Measurements from ENCODE around the gene CCS.

DNA sequence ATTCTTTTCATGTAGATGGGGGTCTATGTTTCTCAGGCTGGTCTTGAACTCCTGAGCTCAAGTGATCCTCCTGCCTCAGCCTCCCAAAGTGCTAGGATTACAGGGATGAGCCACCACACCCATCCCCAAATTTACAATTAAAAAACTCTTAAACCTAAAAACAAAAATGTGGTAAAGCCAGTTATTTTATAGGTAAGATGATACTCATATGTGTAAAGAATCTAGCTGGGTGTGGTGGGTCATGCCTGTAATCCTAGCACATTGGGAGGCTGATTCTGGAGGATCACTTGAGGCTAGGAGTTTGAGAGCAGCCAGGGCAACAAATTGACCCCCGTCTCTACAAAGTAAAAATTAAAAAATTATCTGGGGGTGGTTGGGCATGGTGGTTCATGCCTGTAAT lies 19.5 kb downstream of the CCS start:
- no peak for TF ChIP-seq CTCF (conservative IDR thresholded peaks at IDR 0.05; ENCODE audit: low read length)
- no peak for TF ChIP-seq EZH2phosphoT487 (IDR thresholded peaks at IDR 0.05; ENCODE audit: borderline replicate concordance, low read depth, low read length)
